ENCODE measurements around the gene RCAN1.

Gene RCAN1

DNA sequence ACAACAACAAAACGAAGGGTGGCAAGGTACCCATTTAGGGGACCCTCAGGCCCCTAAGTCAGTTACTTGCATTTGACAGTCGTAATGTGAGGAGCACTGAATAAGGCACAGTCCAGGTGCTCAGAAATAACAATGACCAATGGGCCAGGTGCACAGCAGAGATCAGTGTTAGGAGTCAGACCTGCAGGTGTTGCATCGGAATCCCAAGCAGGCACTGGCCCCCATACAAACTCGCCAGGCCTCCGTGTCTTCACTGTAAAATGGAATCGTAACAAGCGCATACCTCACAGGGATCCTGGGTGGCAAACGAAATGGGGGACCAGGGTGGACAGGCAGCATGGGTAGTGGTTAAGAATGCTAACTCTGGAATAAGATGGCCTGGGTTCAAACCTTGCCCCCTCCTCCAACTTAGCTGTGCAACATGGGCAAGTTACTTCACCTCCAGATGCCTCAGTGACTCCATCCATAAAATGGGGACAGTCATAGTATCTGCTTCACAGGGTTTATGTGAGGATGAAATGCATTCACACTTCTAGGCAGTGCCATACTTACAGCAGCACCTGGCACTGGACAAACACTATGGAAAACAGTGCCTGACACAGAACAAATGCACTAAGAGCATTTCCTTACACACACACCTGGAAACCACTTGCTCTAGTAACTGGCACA is 20.2 kb downstream of the RCAN1 start:
- no peak for DNase-seq
- no peak overlapping the region for H3K4me3 ChIP-seq (ENCODE audit: low read length)
- no peak overlapping the region for H3K4ac ChIP-seq (ENCODE audit: low read depth, low read length)
- no peak overlapping the region for H2BK120ac ChIP-seq (ENCODE audit: low read depth, low read length)
- no peak overlapping the region for H2AK5ac ChIP-seq (ENCODE audit: low read length)
- H3K9ac ChIP-seq (ENCODE audit: low read length) = no peak overlapping the region
- H3K79me1 ChIP-seq (ENCODE audit: low read length) = no peaks in the 10 kb centered on the region
- H3K27ac ChIP-seq (ENCODE audit: low read depth, low read length) = no peak overlapping the region
- H3K4me2 ChIP-seq (ENCODE audit: low read length) = no peak overlapping the region
- no peaks in the 10 kb centered on the region for H3K27me3 ChIP-seq (ENCODE audit: insufficient read depth, low read length, poor library complexity)
- no peaks in the 10 kb centered on the region for H3K4me1 ChIP-seq (ENCODE audit: control insufficient read depth, low read depth, low read length)
- no peak overlapping the region for H3K18ac ChIP-seq (ENCODE audit: low read length)
- no peak overlapping the region for H2BK15ac ChIP-seq (replicated peaks; ENCODE audit: low read depth)
- no peak overlapping the region for H4K8ac ChIP-seq (ENCODE audit: low read depth, low read length)
- H2BK5ac ChIP-seq (ENCODE audit: low read length) = no peak overlapping the region
- WGBS (ENCODE audit: extremely low coverage, insufficient coverage, low lambda C conversion rate) = no CpG with 5 or more reads among the region's 8 CpGs
- H4K5ac ChIP-seq (ENCODE audit: low read length) = no peak overlapping the region
- no peaks in the 10 kb centered on the region for H3K36me3 ChIP-seq (ENCODE audit: control insufficient read depth, insufficient read depth, low read length)
- H3K79me2 ChIP-seq (ENCODE audit: control insufficient read depth, insufficient read depth, low read length) = no peaks in the 10 kb centered on the region
- no peak overlapping the region for H3K56ac ChIP-seq (ENCODE audit: low read length)
- H3K23ac ChIP-seq (ENCODE audit: low read length) = no peak overlapping the region

DNA sequence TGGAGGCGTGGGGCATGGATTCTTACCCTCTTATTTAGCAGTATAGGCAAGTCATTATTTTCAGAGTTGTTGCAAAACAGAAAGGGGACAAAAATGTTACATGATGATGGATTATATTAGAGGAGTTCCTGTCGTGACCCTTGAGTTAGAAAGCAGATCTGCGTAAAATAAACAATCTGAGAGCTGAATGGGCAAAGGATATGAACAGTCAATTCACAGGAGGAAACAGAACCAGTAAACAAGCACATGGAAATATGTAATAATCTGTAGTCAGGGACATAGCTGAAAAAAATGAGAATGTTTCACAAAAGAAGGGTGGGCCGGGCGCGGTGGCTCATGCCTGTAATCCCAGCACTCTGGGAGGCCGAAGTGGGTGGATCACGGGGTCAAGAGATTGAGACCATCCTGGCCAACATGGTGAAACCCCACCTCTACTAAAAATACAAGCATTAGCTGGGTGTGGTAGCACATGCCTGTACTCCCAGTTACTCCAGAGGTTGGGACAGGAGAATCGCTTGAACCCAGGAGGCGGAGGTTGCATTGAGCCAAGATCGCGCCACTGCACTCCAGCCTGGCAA is 20.9 kb downstream of the RCAN1 start:
- no peak overlapping the region for H2BK5ac ChIP-seq (ENCODE audit: low read length)
- no CpG with 5 or more reads among the region's 12 CpGs for WGBS (ENCODE audit: extremely low coverage, insufficient coverage, low lambda C conversion rate)
- H3K27ac ChIP-seq (ENCODE audit: low read depth, low read length) = no peak overlapping the region
- H2AK5ac ChIP-seq (ENCODE audit: low read length) = no peak overlapping the region
- H3K79me2 ChIP-seq (ENCODE audit: control insufficient read depth, insufficient read depth, low read length) = no peaks in the 10 kb centered on the region
- H3K23ac ChIP-seq (ENCODE audit: low read length) = no peak overlapping the region
- H3K4ac ChIP-seq (ENCODE audit: low read depth, low read length) = no peak overlapping the region
- no peak overlapping the region for H3K18ac ChIP-seq (ENCODE audit: low read length)
- H2BK15ac ChIP-seq (replicated peaks; ENCODE audit: low read depth) = no peak overlapping the region
- H3K56ac ChIP-seq (ENCODE audit: low read length) = no peak overlapping the region
- H3K4me2 ChIP-seq (ENCODE audit: low read length) = no peak overlapping the region
- no peaks in the 10 kb centered on the region for H3K36me3 ChIP-seq (ENCODE audit: control insufficient read depth, insufficient read depth, low read length)
- H3K79me1 ChIP-seq (ENCODE audit: low read length) = no peaks in the 10 kb centered on the region
- no peak for DNase-seq
- no peak overlapping the region for H3K9ac ChIP-seq (ENCODE audit: low read length)
- no peak overlapping the region for H2BK120ac ChIP-seq (ENCODE audit: low read depth, low read length)
- no peaks in the 10 kb centered on the region for H3K27me3 ChIP-seq (ENCODE audit: insufficient read depth, low read length, poor library complexity)
- H3K4me3 ChIP-seq (ENCODE audit: low read length) = no peak overlapping the region
- no peak overlapping the region for H4K5ac ChIP-seq (ENCODE audit: low read length)
- no peaks in the 10 kb centered on the region for H3K4me1 ChIP-seq (ENCODE audit: control insufficient read depth, low read depth, low read length)
- H4K8ac ChIP-seq (ENCODE audit: low read depth, low read length) = no peak overlapping the region

DNA sequence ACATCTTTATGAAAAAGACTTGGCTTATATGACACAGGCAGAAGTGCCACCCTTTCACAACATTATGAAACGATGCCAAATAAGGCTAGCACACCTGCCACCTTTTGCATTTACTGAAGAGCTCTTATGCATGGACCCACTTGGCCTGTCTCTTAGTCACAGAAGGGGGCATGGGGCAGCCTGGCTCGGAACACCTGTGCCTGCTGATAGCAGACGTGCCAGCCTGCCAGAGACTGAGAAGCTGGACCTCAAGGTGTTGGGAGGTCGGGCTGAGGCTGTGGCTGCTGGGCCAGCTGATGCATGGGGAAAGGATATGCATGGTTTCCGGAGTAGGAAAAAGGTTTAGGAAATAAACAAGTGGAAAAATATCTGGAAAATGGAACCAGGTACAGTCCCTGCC is 21.5 kb downstream of the RCAN1 start:
- Histone ChIP-seq H3K4ac (ENCODE audit: low read depth, low read length) (no peak overlapping the region), H3K9ac (ENCODE audit: low read length) (no peak overlapping the region), H3K79me1 (ENCODE audit: low read length) (no peaks in the 10 kb centered on the region), H2AK5ac (ENCODE audit: low read length) (no peak overlapping the region), H3K27me3 (ENCODE audit: insufficient read depth, low read length, poor library complexity) (no peaks in the 10 kb centered on the region), H3K56ac (ENCODE audit: low read length) (no peak overlapping the region), H2BK5ac (ENCODE audit: low read length) (no peak overlapping the region), H3K4me3 (ENCODE audit: low read length) (no peak overlapping the region), H4K5ac (ENCODE audit: low read length) (no peak overlapping the region), H3K4me1 (ENCODE audit: control insufficient read depth, low read depth, low read length) (no peaks in the 10 kb centered on the region), H3K79me2 (ENCODE audit: control insufficient read depth, insufficient read depth, low read length) (no peaks in the 10 kb centered on the region), H3K23ac (ENCODE audit: low read length) (no peak overlapping the region), H3K36me3 (ENCODE audit: control insufficient read depth, insufficient read depth, low read length) (no peaks in the 10 kb centered on the region), H3K27ac (ENCODE audit: low read depth, low read length) (no peak overlapping the region), H2BK15ac (replicated peaks; ENCODE audit: low read depth) (no peak overlapping the region), H3K18ac (ENCODE audit: low read length) (no peak overlapping the region), H3K4me2 (ENCODE audit: low read length) (no peak overlapping the region), H4K8ac (ENCODE audit: low read depth, low read length) (no peak overlapping the region), H2BK120ac (ENCODE audit: low read depth, low read length) (no peak overlapping the region)
- DNase-seq = no peak
- no CpG with 5 or more reads among the region's 5 CpGs for WGBS (ENCODE audit: extremely low coverage, insufficient coverage, low lambda C conversion rate)

DNA sequence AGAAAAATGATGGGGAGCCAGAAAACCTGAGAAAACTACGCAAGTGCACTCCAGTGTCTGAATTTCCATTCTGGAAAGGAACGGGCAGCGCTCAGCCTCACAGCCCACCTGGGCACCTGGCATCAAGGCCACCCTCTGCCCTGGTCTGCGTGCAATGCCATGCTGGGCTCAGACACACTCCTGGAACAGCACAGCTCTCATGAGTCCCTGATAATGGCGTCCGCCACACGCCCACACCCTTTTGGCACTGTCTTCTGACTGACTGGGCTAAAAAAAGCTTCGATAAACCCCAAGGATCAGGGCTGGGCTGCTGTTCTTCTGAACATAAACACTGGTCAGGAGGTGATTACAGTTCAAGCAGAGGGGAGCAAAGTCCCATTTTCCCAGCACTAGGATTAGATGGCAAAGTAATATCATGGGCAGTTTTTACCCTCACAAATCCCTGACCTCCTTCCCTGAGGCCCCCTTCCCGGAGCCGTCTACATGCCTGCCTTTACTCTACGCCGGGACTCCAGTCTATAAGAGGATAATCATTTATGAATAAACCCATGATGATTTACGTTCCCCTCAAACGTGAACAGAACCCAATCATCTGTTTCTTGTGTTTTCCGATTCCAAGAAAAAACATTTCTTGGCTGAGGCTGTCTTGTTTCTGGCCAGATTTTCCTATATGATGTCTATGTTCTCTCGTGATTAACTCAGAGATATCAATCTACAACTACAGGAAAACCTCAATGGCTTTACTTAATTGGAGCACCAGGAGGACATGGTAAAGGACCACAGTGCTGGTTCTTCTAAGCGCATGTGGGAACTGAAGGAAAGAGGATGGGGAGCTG is 22.6 kb downstream of the RCAN1 start:
- Histone ChIP-seq H3K79me2 (ENCODE audit: control insufficient read depth, insufficient read depth, low read length) (no peaks in the 10 kb centered on the region), H3K79me1 (ENCODE audit: low read length) (no peaks in the 10 kb centered on the region), H3K18ac (ENCODE audit: low read length) (no peak overlapping the region), H3K23ac (ENCODE audit: low read length) (no peak overlapping the region), H2BK5ac (ENCODE audit: low read length) (no peak overlapping the region), H3K9ac (ENCODE audit: low read length) (no peak overlapping the region), H3K4me2 (ENCODE audit: low read length) (no peak overlapping the region), H4K8ac (ENCODE audit: low read depth, low read length) (no peak overlapping the region), H2BK15ac (replicated peaks; ENCODE audit: low read depth) (no peak overlapping the region), H3K56ac (ENCODE audit: low read length) (no peak overlapping the region), H3K4me1 (ENCODE audit: control insufficient read depth, low read depth, low read length) (no peaks in the 10 kb centered on the region), H2AK5ac (ENCODE audit: low read length) (no peak overlapping the region), H2BK120ac (ENCODE audit: low read depth, low read length) (no peak overlapping the region), H3K27me3 (ENCODE audit: insufficient read depth, low read length, poor library complexity) (no peaks in the 10 kb centered on the region), H3K36me3 (ENCODE audit: control insufficient read depth, insufficient read depth, low read length) (no peaks in the 10 kb centered on the region), H3K4ac (ENCODE audit: low read depth, low read length) (no peak overlapping the region), H4K5ac (ENCODE audit: low read length) (no peak overlapping the region), H3K27ac (ENCODE audit: low read depth, low read length) (no peak overlapping the region), H3K4me3 (ENCODE audit: low read length) (no peak overlapping the region)
- no CpG with 5 or more reads among the region's 17 CpGs for WGBS (ENCODE audit: extremely low coverage, insufficient coverage, low lambda C conversion rate)
- DNase-seq = no peak

DNA sequence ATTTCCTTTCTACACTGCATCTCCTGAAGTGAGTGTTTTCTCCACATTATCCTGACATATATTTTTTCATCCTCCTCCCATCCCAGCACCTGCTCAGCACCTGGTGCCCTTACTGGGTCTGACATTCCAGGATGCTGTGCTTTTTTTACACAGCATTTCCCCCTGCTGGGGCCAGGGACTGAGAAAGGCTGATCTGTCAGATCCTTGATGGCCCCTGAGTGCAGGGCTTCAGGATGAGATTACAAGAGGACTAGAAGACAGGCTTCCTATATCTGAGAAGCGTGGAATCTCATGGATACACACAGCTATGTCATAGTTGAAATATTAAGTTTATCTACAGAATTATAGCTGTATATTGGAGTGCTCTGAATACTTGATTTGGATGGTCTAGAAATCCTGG is 24.4 kb downstream of the RCAN1 start:
- H3K79me2 ChIP-seq (ENCODE audit: control insufficient read depth, insufficient read depth, low read length) = no peaks in the 10 kb centered on the region
- H4K5ac ChIP-seq (ENCODE audit: low read length) = no peak overlapping the region
- H3K36me3 ChIP-seq (ENCODE audit: control insufficient read depth, insufficient read depth, low read length) = no peaks in the 10 kb centered on the region
- H3K4ac ChIP-seq (ENCODE audit: low read depth, low read length) = no peak overlapping the region
- DNase-seq = no peak
- no peak overlapping the region for H2AK5ac ChIP-seq (ENCODE audit: low read length)
- H3K9ac ChIP-seq (ENCODE audit: low read length) = no peak overlapping the region
- H3K56ac ChIP-seq (ENCODE audit: low read length) = no peak overlapping the region
- H3K4me2 ChIP-seq (ENCODE audit: low read length) = no peak overlapping the region
- H2BK120ac ChIP-seq (ENCODE audit: low read depth, low read length) = no peak overlapping the region
- no peak overlapping the region for H3K4me3 ChIP-seq (ENCODE audit: low read length)
- H2BK5ac ChIP-seq (ENCODE audit: low read length) = no peak overlapping the region
- H4K8ac ChIP-seq (ENCODE audit: low read depth, low read length) = no peak overlapping the region
- H3K79me1 ChIP-seq (ENCODE audit: low read length) = no peaks in the 10 kb centered on the region
- no peak overlapping the region for H2BK15ac ChIP-seq (replicated peaks; ENCODE audit: low read depth)
- H3K27me3 ChIP-seq (ENCODE audit: insufficient read depth, low read length, poor library complexity) = no peaks in the 10 kb centered on the region
- no peaks in the 10 kb centered on the region for H3K4me1 ChIP-seq (ENCODE audit: control insufficient read depth, low read depth, low read length)
- H3K23ac ChIP-seq (ENCODE audit: low read length) = no peak overlapping the region
- no CpG with 5 or more reads among the region's 1 CpG for WGBS (ENCODE audit: extremely low coverage, insufficient coverage, low lambda C conversion rate)
- no peak overlapping the region for H3K18ac ChIP-seq (ENCODE audit: low read length)
- no peak overlapping the region for H3K27ac ChIP-seq (ENCODE audit: low read depth, low read length)

Data from mesendoderm (in vitro differentiated cells).